Endothelial cell of umbilical vein (primary cell): ENCODE results near the gene ZDHHC11B.
"Not testable (repeated sequence)": the region's sequence is repeated elsewhere in the genome, so short reads cannot be mapped to it uniquely, and the experiment has no call there.

ENCODE experiments used
- EZH2 ChIP-seq: IDR thresholded peaks from 2 replicates; pipeline ENCODE4 v1.6.1; 2012; ENCODE audit warnings: borderline replicate concordance, low read depth, mild to moderate bottlenecking, moderate library complexity, low read length, inconsistent platforms; ENCODE audit not compliant: severe bottlenecking
- GATA2 ChIP-seq: IDR thresholded peaks from 2 replicates; pipeline ENCODE4 v1.7.0; 2011; ENCODE audit warnings: low read depth, mild to moderate bottlenecking, moderate library complexity, mixed read lengths, low read length; ENCODE audit not compliant: insufficient read length, insufficient read depth
- JUN ChIP-seq: IDR thresholded peaks from 2 replicates; pipeline ENCODE4 v1.6.1; 2011; ENCODE audit warnings: borderline replicate concordance, low read depth; ENCODE audit not compliant: insufficient read length, insufficient read depth
- MYC ChIP-seq: IDR thresholded peaks from one replicate; pipeline ENCODE4 v1.6.1; 2011; ENCODE audit warnings: mild to moderate bottlenecking, low read depth, low read length
- POLR2A ChIP-seq: IDR thresholded peaks from 2 replicates; pipeline ENCODE4 v1.6.1; 2012; ENCODE audit warnings: low read depth, mild to moderate bottlenecking, control low read depth, low read length
- TF ChIP-seq, protein P1 (sequence below), 2 donors: IDR thresholded peaks; 1 replicate in 1 of 2; 2 replicates in 1 of 2; pipeline ENCODE4 v1.5.1; 2011; ENCODE audit warnings: low read length in 2 of 2, mild to moderate bottlenecking in 2 of 2, moderate library complexity in 2 of 2, control low read depth in 1 of 2, inconsistent platforms in 1 of 2, low read depth in 1 of 2; ENCODE audit not compliant: insufficient read depth in 1 of 2; ENCODE audit errors: extremely low read depth in 1 of 2

DNA sequence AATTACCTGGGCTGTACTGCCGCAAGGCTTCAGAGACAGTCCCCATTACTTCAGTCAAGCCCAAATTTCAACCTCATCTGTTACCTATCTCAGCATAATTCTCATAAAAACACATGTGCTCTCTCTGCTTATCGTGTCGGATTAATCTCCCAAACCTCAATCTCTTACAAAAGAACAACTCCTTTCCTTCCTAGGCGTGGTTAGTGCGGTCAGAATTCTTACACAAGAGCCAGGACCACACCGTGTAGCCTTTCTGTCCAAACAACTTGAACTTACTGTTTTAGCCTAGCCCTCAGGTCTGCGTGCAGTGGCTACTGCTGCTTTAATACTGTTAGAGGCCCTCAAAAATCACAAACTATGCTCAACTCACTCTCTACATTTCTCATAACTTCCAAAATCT is 78.4 kb downstream of the ZDHHC11B start:
- TF ChIP-seq, protein P1, sequence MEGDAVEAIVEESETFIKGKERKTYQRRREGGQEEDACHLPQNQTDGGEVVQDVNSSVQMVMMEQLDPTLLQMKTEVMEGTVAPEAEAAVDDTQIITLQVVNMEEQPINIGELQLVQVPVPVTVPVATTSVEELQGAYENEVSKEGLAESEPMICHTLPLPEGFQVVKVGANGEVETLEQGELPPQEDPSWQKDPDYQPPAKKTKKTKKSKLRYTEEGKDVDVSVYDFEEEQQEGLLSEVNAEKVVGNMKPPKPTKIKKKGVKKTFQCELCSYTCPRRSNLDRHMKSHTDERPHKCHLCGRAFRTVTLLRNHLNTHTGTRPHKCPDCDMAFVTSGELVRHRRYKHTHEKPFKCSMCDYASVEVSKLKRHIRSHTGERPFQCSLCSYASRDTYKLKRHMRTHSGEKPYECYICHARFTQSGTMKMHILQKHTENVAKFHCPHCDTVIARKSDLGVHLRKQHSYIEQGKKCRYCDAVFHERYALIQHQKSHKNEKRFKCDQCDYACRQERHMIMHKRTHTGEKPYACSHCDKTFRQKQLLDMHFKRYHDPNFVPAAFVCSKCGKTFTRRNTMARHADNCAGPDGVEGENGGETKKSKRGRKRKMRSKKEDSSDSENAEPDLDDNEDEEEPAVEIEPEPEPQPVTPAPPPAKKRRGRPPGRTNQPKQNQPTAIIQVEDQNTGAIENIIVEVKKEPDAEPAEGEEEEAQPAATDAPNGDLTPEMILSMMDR (IDR thresholded peaks at IDR 0.05; ENCODE audit: extremely low read depth in 1 of 2, insufficient read depth in 1 of 2, low read depth in 1 of 2, low read length in 2 of 2): not testable (repeated sequence)
- TF ChIP-seq EZH2, POLR2A, MYC, GATA2, JUN: not testable (repeated sequence)
